ENCODE data around the gene EIF2S3B.
A peak's percentile ranks its signal among the peaks of the same experiment; 100 is the strongest.

- TF ChIP-seq POLR2A (IDR thresholded peaks at IDR 0.05; ENCODE audit: low read depth) (no peak), EP300 (IDR thresholded peaks at IDR 0.05) (no peak), POLR2AphosphoS5 (IDR thresholded peaks at IDR 0.05) (no peak)
- TF ChIP-seq, protein P1, sequence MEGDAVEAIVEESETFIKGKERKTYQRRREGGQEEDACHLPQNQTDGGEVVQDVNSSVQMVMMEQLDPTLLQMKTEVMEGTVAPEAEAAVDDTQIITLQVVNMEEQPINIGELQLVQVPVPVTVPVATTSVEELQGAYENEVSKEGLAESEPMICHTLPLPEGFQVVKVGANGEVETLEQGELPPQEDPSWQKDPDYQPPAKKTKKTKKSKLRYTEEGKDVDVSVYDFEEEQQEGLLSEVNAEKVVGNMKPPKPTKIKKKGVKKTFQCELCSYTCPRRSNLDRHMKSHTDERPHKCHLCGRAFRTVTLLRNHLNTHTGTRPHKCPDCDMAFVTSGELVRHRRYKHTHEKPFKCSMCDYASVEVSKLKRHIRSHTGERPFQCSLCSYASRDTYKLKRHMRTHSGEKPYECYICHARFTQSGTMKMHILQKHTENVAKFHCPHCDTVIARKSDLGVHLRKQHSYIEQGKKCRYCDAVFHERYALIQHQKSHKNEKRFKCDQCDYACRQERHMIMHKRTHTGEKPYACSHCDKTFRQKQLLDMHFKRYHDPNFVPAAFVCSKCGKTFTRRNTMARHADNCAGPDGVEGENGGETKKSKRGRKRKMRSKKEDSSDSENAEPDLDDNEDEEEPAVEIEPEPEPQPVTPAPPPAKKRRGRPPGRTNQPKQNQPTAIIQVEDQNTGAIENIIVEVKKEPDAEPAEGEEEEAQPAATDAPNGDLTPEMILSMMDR (IDR thresholded peaks at IDR 0.05), result peak in 1 of 3 experiments; percentile 3
Observed at GRCh38 chr12:10501030-10501429, 4.7 kb upstream of the EIF2S3B start.
